H9 (cell line): Measurements from ENCODE around the gene DLG1. TPM values are rescaled to one million over a fixed set of nuclear protein-coding genes. Genes with fewer than 3 reads are reported as not detected.

Experiments
- DNase-seq: peaks from one replicate; pipeline ENCODE4 v3.0.0-alpha.2; 2017
- H2AFZ ChIP-seq: one replicate; pipeline ENCODE4 v1.6.1; 2013; ENCODE audit warnings: mild to moderate bottlenecking, low read length, control low read depth, moderate library complexity
- H2AK5ac ChIP-seq: 2 replicates; pipeline ENCODE4 v1.6.1; 2013; ENCODE audit warnings: low read length, control low read depth, mixed read lengths; ENCODE audit not compliant: insufficient read length
- H2BK120ac ChIP-seq: one replicate; pipeline ENCODE4 v1.6.1; 2013; ENCODE audit warnings: low read depth, mild to moderate bottlenecking, low read length, control low read depth, inconsistent platforms; ENCODE audit not compliant: poor library complexity, severe bottlenecking
- H2BK12ac ChIP-seq: 2 replicates; pipeline ENCODE4 v1.6.1; 2013; ENCODE audit warnings: low read length, control low read depth, mixed read lengths, low read depth; ENCODE audit not compliant: insufficient read length
- H2BK15ac ChIP-seq: 2 replicates; pipeline ENCODE4 v1.6.1; 2013; ENCODE audit warnings: low read depth, low read length, control low read depth
- H2BK20ac ChIP-seq: one replicate; pipeline ENCODE4 v1.6.1; 2013; ENCODE audit warnings: low read depth, mild to moderate bottlenecking, low read length, control low read depth, inconsistent platforms; ENCODE audit not compliant: poor library complexity, severe bottlenecking
- H2BK5ac ChIP-seq: 2 replicates; pipeline ENCODE4 v1.6.1; 2013; ENCODE audit warnings: low read length, control low read depth, mixed read lengths; ENCODE audit not compliant: insufficient read length
- H3K14ac ChIP-seq: 2 replicates; pipeline ENCODE4 v1.6.1; 2013; ENCODE audit warnings: low read length, control low read depth; ENCODE audit not compliant: insufficient read depth
- H3K18ac ChIP-seq: 2 replicates; pipeline ENCODE4 v1.6.1; 2013; ENCODE audit warnings: low read depth, mild to moderate bottlenecking, mixed read lengths, low read length, control low read depth; ENCODE audit not compliant: insufficient read length
- H3K23ac ChIP-seq: 2 replicates; pipeline ENCODE4 v1.6.1; 2013; ENCODE audit warnings: low read length, control low read depth, mixed read lengths, low read depth; ENCODE audit not compliant: insufficient read length
- H3K23me2 ChIP-seq: 2 replicates; pipeline ENCODE4 v1.6.1; 2013; ENCODE audit warnings: low read depth, mild to moderate bottlenecking, mixed read lengths, low read length, control low read depth; ENCODE audit not compliant: insufficient read length, poor library complexity, severe bottlenecking
- H3K27ac ChIP-seq: 2 replicates; pipeline ENCODE4 v1.5.1; 2013; ENCODE audit warnings: low read length, control low read depth, mixed read lengths, low read depth; ENCODE audit not compliant: insufficient read length
- H3K27me3 ChIP-seq: 2 replicates; pipeline ENCODE4 v1.6.1; 2013; ENCODE audit warnings: low read length, control low read depth, inconsistent platforms; ENCODE audit not compliant: insufficient read depth
- H3K4ac ChIP-seq: 2 replicates; pipeline ENCODE4 v1.6.1; 2013; ENCODE audit warnings: low read depth, mild to moderate bottlenecking, control low read depth, inconsistent platforms, low read length, moderate library complexity
- H3K4me1 ChIP-seq: 2 replicates; pipeline ENCODE4 v1.6.1; 2013; ENCODE audit warnings: low read length, control low read depth, inconsistent platforms; ENCODE audit not compliant: insufficient read depth
- H3K4me2 ChIP-seq: 2 replicates; pipeline ENCODE4 v1.6.1; 2013; ENCODE audit warnings: low read length, control low read depth, mixed read lengths; ENCODE audit not compliant: insufficient read length, insufficient read depth
- H3K56ac ChIP-seq: 2 replicates; pipeline ENCODE4 v1.6.1; 2013; ENCODE audit warnings: low read depth, mild to moderate bottlenecking, mixed read lengths, low read length, control low read depth; ENCODE audit not compliant: insufficient read length
- H3K79me1 ChIP-seq: 2 replicates; pipeline ENCODE4 v1.6.1; 2013; ENCODE audit warnings: low read depth, mild to moderate bottlenecking, moderate library complexity, low read length, control low read depth, inconsistent platforms; ENCODE audit not compliant: insufficient read depth, poor library complexity, severe bottlenecking
- H3K79me2 ChIP-seq: 2 replicates; pipeline ENCODE4 v1.6.1; 2013; ENCODE audit warnings: low read length, control low read depth, inconsistent platforms; ENCODE audit not compliant: insufficient read depth
- H3K9ac ChIP-seq: 2 replicates; pipeline ENCODE4 v1.6.1; 2013; ENCODE audit warnings: low read length, control low read depth, mixed read lengths; ENCODE audit not compliant: insufficient read length; ENCODE audit errors: extremely low read depth
- H3K9me3 ChIP-seq: one replicate; pipeline ENCODE4 v1.6.1; 2013; ENCODE audit warnings: low read depth, low read length, inconsistent platforms; ENCODE audit not compliant: control insufficient read depth
- H3T11ph ChIP-seq: one replicate; pipeline ENCODE4 v1.6.1; 2013; ENCODE audit warnings: mild to moderate bottlenecking, low read length, control low read depth, inconsistent platforms
- H4K20me1 ChIP-seq: one replicate; pipeline ENCODE4 v1.6.1; 2013; ENCODE audit not compliant: control insufficient read depth, insufficient read length, insufficient read depth
- H4K5ac ChIP-seq: 2 replicates; pipeline ENCODE4 v1.6.1; 2013; ENCODE audit warnings: low read depth, mild to moderate bottlenecking, mixed read lengths, low read length, control low read depth; ENCODE audit not compliant: insufficient read length
- H4K8ac ChIP-seq: replicated peaks from 2 replicates; pipeline ENCODE4 v1.6.1; 2013; ENCODE audit warnings: low read length, control low read depth, mixed read lengths, low read depth; ENCODE audit not compliant: insufficient read length
- H4K91ac ChIP-seq: 2 replicates; pipeline ENCODE4 v1.6.1; 2013; ENCODE audit warnings: low read depth, mild to moderate bottlenecking, moderate library complexity, mixed read lengths, low read length, control low read depth; ENCODE audit not compliant: insufficient read length
- H3K27ac Mint-ChIP-seq, 3 experiments: 2 replicates in 2 of 3; 3 replicates in 1 of 3; pipeline ENCODE4 v1.8.0; 2020 to 2021; ENCODE audit warnings: mixed read lengths in 3 of 3, mild to moderate bottlenecking in 1 of 3, moderate library complexity in 1 of 3
- H3K27me3 Mint-ChIP-seq: 2 replicates; pipeline ENCODE4 v1.8.0; 2021; ENCODE audit warnings: low read depth, mild to moderate bottlenecking, moderate library complexity, mixed read lengths
- H3K36me3 Mint-ChIP-seq, 3 experiments: 2 replicates in 2 of 3; 3 replicates in 1 of 3; pipeline ENCODE4 v1.8.0; 2020 to 2021; ENCODE audit warnings: low read depth in 3 of 3, mixed read lengths in 3 of 3; ENCODE audit not compliant: insufficient read depth in 1 of 3
- H3K4me1 Mint-ChIP-seq, 2 experiments: 2 replicates each; pipeline ENCODE4 v1.8.0; 2020; ENCODE audit warnings: mixed read lengths in 2 of 2
- H3K4me3 Mint-ChIP-seq, 2 experiments: 2 replicates in 1 of 2; 3 replicates in 1 of 2; pipeline ENCODE4 v1.8.0; 2020 to 2021; ENCODE audit warnings: mild to moderate bottlenecking in 2 of 2, mixed read lengths in 2 of 2, moderate library complexity in 1 of 2
- H3K9me3 Mint-ChIP-seq, 2 experiments: 2 replicates in 1 of 2; 3 replicates in 1 of 2; pipeline ENCODE4 v1.8.0; 2020; ENCODE audit warnings: mild to moderate bottlenecking in 2 of 2, mixed read lengths in 2 of 2, moderate library complexity in 1 of 2
- CTCF ChIP-seq: fragments of 200-600 bp; sonication (generic); conservative IDR thresholded peaks from 3 replicates; pipeline ENCODE4 v1.8.0; 2021; ENCODE audit warnings: antibody characterized with exemption, mild to moderate bottlenecking
- WGBS: extraction: QIAGEN DNeasy Blood & Tissue Kit; methylation state at CpG from one replicate; pipeline ENCODE4 v1.1.7; 2013; ENCODE audit warnings: missing lambda C conversion rate, low lambda C conversion rate, mixed read lengths; ENCODE audit not compliant: insufficient read length; ENCODE audit errors: extremely low coverage; 5-methylcytosine and 5-hydroxymethylcytosine counted together
- total RNA-seq: library from RNA; stranded (reverse); gene quantifications from 2 replicates; pipeline ENCODE4 v1.2.1, GENCODE V29; 2021

Gene DLG1
- total RNA-seq, 1 experiment from 2014 or later, result 84.1 TPM

GRCh38 chr3:196995646-196996355 is 302.6 kb downstream of the DLG1 start:
- H4K20me1 ChIP-seq, result no peaks in the 10 kb centered on the region
- no peak overlapping the region for H4K8ac ChIP-seq
- no peaks in the 10 kb centered on the region for H3K4me1 ChIP-seq
- 0 out of 2 replicates have a peak, but pooled peaks cover under 1% of the 10 kb centered on the region for H3K27me3 ChIP-seq
- no peak overlapping the region for H2BK12ac ChIP-seq
- H2AK5ac ChIP-seq, result no peak overlapping the region
- H3K18ac ChIP-seq, result no peak overlapping the region
- no peak overlapping the region for H2BK15ac ChIP-seq
- no peaks in the 10 kb centered on the region for H3K23me2 ChIP-seq
- no CpG with 5 or more reads among the region's 14 CpGs for WGBS
- DNase-seq, result no peak
- no peaks in the 10 kb centered on the region; the same call in 1 of the 2 replicates for H3K27me3 Mint-ChIP-seq
- H3K9me3 ChIP-seq, result no peaks in the 10 kb centered on the region
- H3K14ac ChIP-seq, result no peak overlapping the region
- H3K36me3 Mint-ChIP-seq, result no peaks in the 10 kb centered on the region
- no peak overlapping the region for H2AFZ ChIP-seq
- no peak overlapping the region for H3K4me3 Mint-ChIP-seq
- H3K23ac ChIP-seq, result no peak overlapping the region
- H4K91ac ChIP-seq, result no peak overlapping the region
- H2BK120ac ChIP-seq, result no peak overlapping the region
- no peak overlapping the region for H2BK5ac ChIP-seq
- peaks cover 0 to 7% of the 10 kb centered on the region in 2 experiments; a peak in 2 of 4 replicates for H3K4me1 Mint-ChIP-seq
- H3K27ac Mint-ChIP-seq, result no peak overlapping the region
- TF ChIP-seq CTCF, result no peak
- H3K4ac ChIP-seq, result no peak overlapping the region
- H3K27ac ChIP-seq, result no peak overlapping the region
- H3K9ac ChIP-seq, result no peak overlapping the region
- H3K4me2 ChIP-seq, result no peak overlapping the region
- H2BK20ac ChIP-seq, result no peak overlapping the region
- H3K9me3 Mint-ChIP-seq, result no peaks in the 10 kb centered on the region
- H3T11ph ChIP-seq, result no peak overlapping the region
- H3K79me2 ChIP-seq, result no peaks in the 10 kb centered on the region
- H3K56ac ChIP-seq, result no peak overlapping the region
- H3K79me1 ChIP-seq, result no peaks in the 10 kb centered on the region
- no peak overlapping the region for H4K5ac ChIP-seq
